ENCODE measurements around the gene UBXN10. TPM values are rescaled to one million over a fixed set of nuclear protein-coding genes. Genes with fewer than 3 reads are reported as not detected.

The UBXN10 gene, protein sequence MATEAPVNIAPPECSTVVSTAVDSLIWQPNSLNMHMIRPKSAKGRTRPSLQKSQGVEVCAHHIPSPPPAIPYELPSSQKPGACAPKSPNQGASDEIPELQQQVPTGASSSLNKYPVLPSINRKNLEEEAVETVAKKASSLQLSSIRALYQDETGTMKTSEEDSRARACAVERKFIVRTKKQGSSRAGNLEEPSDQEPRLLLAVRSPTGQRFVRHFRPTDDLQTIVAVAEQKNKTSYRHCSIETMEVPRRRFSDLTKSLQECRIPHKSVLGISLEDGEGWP
- not detected for total RNA-seq

- TF ChIP-seq, protein P1, sequence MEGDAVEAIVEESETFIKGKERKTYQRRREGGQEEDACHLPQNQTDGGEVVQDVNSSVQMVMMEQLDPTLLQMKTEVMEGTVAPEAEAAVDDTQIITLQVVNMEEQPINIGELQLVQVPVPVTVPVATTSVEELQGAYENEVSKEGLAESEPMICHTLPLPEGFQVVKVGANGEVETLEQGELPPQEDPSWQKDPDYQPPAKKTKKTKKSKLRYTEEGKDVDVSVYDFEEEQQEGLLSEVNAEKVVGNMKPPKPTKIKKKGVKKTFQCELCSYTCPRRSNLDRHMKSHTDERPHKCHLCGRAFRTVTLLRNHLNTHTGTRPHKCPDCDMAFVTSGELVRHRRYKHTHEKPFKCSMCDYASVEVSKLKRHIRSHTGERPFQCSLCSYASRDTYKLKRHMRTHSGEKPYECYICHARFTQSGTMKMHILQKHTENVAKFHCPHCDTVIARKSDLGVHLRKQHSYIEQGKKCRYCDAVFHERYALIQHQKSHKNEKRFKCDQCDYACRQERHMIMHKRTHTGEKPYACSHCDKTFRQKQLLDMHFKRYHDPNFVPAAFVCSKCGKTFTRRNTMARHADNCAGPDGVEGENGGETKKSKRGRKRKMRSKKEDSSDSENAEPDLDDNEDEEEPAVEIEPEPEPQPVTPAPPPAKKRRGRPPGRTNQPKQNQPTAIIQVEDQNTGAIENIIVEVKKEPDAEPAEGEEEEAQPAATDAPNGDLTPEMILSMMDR (IDR thresholded peaks at IDR 0.05): no peak
- Histone ChIP-seq H3K27ac (no peak within 1 kb of the TSS), H3K27me3 (no peaks in the 10 kb centered on the region), H3K36me3 (no peaks in the 10 kb centered on the region), H3K4me1 (no peaks in the 10 kb centered on the region), H3K9me3 (no peaks in the 10 kb centered on the region), H3K4me3 (peak within 1 kb of the TSS; percentile 33 to 51)
- intact Hi-C loops (cut with DNase I): no loop called here
- DNase-seq (ENCODE audit: low spot score in 2 of 2): no peak
Measured at GRCh38 chr1:20185834-20186782, at the start of gene UBXN10, which contains the start of gene PLA2G2C. UBXN10 (plus strand) TSS chr1:20186096; CDS start chr1:20190562, 4,466 bp downstream. PLA2G2C (minus strand) TSS chr1:20186518; CDS start chr1:20177363, 9,155 bp downstream.

DNA sequence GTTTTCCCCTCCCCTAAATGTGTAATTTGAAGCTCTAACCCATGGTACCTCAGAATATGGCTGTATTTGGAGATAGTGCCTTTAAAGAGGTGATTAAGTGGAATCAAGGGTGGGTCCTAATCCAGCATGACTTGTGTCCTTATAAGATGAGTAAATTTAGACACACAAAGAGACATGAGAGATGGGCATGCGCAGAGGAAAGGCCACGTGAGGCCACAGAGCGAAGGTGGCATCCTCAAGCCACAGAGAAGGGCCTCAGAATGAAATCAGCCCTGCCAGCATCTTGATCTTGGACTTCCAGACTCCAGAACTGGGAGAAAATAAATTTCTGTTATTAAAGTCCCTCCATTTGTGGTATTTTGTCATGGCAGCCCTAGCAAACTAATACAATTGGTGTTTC, 49.6 kb upstream of the UBXN10 start:
- intact Hi-C loops (cut with DNase I): no loop called here
- TF ChIP-seq, protein P1 (IDR thresholded peaks at IDR 0.05): no peak
- DNase-seq (ENCODE audit: low spot score in 2 of 2): no peak
- Histone ChIP-seq H3K4me3 (no peak overlapping the region), H3K27me3 (no peaks in the 10 kb centered on the region), H3K9me3 (no peaks in the 10 kb centered on the region), H3K27ac (no peak overlapping the region), H3K4me1 (no peaks in the 10 kb centered on the region), H3K36me3 (no peaks in the 10 kb centered on the region)

DNA sequence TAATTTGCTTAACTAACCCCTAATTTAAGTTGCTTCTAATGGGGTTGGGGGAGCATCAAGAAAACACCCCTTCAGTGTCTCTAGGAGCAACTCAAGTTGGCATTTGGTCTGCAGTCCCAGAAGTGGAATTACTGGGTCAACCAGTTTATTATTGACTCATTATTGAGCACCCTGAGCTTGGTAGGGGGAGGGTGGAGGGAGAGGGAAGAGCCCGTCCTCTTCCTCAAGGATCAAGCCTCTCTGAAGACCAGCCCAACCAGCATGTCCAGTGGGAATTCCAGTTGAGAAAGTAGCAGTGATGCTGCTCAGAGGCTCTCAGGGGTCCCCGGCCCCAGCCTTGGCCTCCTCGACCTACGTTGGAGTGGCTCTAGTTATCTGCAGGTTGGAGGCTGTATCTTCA, 48.8 kb upstream of the UBXN10 start:
- H3K4me3 ChIP-seq: no peak overlapping the region
- H3K4me1 ChIP-seq: no peaks in the 10 kb centered on the region
- H3K27me3 ChIP-seq: no peaks in the 10 kb centered on the region
- H3K36me3 ChIP-seq: no peaks in the 10 kb centered on the region
- intact Hi-C loops (cut with DNase I): no loop called here
- DNase-seq (ENCODE audit: low spot score in 2 of 2): no peak
- TF ChIP-seq, protein P1 (IDR thresholded peaks at IDR 0.05): no peak
- H3K27ac ChIP-seq: no peak overlapping the region
- no peaks in the 10 kb centered on the region for H3K9me3 ChIP-seq

DNA sequence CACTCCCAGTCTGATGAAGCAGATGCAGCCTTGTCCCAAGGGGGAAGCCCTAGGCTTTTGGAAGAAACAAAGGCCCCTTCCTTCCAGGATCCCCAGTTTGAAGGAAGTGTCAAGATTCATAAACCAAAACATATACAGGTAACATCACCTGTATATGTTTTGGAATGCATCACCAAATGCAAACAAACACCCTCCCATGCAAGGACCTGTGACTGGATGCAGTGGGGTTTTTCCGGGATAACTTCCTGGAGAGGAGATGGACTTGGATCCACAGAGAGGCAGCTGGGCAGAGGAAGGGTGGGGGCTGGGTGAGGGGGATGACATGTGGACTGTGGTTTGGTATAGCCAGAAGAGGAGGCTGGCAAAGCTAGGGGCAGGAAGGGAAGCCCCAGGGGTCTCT, 48.3 kb upstream of the UBXN10 start:
- intact Hi-C loops (cut with DNase I): no loop called here
- Histone ChIP-seq H3K27me3 (no peaks in the 10 kb centered on the region), H3K9me3 (no peaks in the 10 kb centered on the region), H3K36me3 (no peaks in the 10 kb centered on the region), H3K27ac (no peak overlapping the region), H3K4me3 (no peak overlapping the region), H3K4me1 (no peaks in the 10 kb centered on the region)
- TF ChIP-seq, protein P1 (IDR thresholded peaks at IDR 0.05): no peak
- DNase-seq (ENCODE audit: low spot score in 2 of 2): no peak

DNA sequence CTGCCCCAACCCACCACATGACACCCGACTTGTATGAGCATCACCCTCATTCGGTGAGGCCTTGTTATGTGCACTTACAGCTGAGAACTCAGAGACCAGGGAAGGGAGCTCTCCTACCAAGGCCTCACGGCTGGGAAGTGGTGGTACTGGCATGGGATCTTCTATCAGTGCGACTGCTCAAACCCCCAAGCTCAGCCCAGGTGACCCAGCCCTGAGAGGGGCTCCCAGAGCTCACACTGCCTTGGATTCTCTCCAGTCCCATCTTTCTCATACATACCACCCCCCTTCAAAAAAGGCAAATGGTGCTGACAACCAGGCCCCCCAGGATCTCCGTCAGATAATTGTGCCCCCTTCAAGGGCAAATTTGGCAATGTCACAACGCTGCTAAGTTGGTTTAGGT, 47.5 kb upstream of the UBXN10 start:
- TF ChIP-seq, protein P1 (IDR thresholded peaks at IDR 0.05): no peak
- H3K9me3 ChIP-seq: no peaks in the 10 kb centered on the region
- no peak overlapping the region for H3K27ac ChIP-seq
- no peak overlapping the region for H3K4me3 ChIP-seq
- no peaks in the 10 kb centered on the region for H3K36me3 ChIP-seq
- no peaks in the 10 kb centered on the region for H3K4me1 ChIP-seq
- H3K27me3 ChIP-seq: no peaks in the 10 kb centered on the region
- intact Hi-C loops (cut with DNase I): no loop called here
- DNase-seq (ENCODE audit: low spot score in 2 of 2): no peak

Data from ascending aorta (tissue), 2 donors.